Muscle of back (tissue), 11 donors: ENCODE measurements around the gene PRCP. TPM values are rescaled to one million over a fixed set of nuclear protein-coding genes. Genes with fewer than 3 reads are reported as not detected.

Experiments
- DNase-seq, 3 donors: peaks; one replicate each; pipeline versions ENCODE4 v3.0.0 to v3.0.0-alpha.2; 2013
- polyA plus RNA-seq, 10 donors: library from polyadenylated mRNA; unstranded; fragments of 120-200 nt; gene quantifications; one replicate each; pipeline ENCODE4 v1.2.1, GENCODE V29; 2013; ENCODE audit not compliant: insufficient read length in 10 of 10

Gene PRCP
- polyA plus RNA-seq, 10 donors = 86.6 to 138 (median 117) TPM

GRCh38 chr11:82909015-82909640 is 8.9 kb upstream of the PRCP start:
- no peak for DNase-seq

DNA sequence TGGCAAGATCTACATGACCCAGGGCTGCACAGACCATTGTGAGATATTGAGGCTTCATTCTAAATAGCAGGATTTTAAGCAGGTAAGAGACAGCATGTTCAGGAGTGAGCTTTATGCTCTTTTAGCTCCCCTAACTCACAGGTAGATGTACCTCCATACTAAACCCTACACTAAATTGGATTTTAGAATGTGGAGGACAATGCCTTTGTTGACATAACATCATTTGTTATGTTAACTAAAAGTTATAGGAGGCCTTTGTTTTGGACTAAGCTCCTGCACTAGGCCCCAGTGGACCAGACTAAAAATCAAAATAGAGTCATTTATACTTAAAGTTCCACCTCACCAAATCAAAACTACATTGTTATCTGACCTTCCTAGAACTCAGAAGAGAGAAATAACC is 8.1 kb upstream of the PRCP start:
- DNase-seq = no peak

GRCh38 chr11:82907371-82907770 is 7.1 kb upstream of the PRCP start:
- DNase-seq = no peak

- DNase-seq = peak in 1 of 3 donors; percentile 22
Observed at GRCh38 chr11:82906931-82907330, 6.7 kb upstream of the PRCP start.

DNA sequence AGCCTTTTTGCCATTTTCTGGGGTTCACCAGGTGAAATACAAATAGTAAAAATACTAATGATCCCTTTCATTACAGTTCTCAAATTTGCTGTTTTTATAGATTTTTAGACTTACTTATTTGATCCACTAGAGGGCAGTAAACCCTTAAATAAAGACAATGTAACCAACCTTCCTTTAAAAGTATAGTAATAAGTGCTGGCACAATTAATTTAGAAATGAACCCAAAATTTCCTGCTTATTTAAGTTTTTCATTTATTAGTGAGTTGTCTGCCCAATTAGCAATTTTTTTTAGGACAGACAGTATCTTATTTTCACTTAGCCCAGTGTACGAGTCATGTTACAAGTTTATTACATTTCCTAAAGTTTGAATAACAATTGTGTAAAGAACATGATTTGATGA is 6.0 kb upstream of the PRCP start:
- DNase-seq = peak in 2 of 3 donors; percentile 18 to 48

DNA sequence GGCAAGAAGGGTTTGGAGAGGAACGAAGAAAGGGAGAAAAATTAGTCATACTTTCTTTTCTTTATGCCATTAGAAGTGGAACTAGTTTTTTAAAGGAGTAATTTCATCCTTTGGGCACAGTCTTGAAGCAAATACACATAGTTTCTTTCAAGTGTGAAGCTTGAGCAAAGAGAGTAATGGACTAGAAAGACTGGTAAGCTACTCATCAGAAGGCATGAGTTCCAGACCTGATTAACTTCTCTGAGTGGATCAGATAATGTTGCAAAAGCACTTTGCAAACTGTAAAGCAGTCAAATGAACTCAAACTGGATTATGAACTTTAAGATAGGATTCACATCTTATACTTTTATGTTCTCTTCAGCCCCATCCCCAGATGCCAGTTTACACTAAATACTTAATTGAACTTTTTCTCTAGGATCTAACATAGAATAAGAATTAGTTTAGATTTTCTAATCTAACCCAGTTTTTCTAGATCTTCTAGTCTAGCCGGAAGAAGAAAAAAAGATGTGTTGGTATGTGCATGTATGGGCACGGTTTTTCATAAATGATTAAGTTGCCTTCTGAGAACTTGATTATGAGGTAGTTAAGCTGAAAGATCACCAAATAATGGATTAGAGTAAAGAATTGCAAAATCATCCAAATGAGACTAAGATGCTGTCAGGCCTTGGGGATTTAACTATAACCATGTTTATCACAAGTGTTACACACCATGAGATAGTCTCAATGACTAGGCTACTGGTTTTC is 3.8 kb upstream of the PRCP start:
- DNase-seq = no peak

DNA sequence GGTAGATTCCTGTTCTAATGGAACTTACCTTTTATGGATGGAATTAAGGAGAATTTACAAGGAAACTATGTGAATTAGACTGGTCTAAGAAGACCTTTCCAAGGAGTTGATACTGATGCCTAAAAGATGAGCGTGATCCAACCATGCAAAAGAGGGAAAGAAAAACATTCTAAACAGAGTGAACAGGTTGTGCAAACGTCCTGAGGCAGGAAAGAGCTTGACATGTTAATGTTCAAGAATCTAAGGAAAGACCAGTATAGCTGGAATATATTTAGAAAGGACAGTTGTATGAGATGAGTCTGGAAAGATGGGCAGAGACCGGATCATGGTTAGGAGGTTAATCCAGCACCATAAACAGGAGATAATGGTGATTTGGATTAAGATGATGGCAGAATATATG is 2.6 kb upstream of the PRCP start:
- DNase-seq = no peak

- no peak for DNase-seq
Observed at GRCh38 chr11:82901922-82902485, 1.8 kb upstream of the PRCP start.

- peak; percentile 97 to 98 (median 97) for DNase-seq
Observed at GRCh38 chr11:82901165-82901921, 1.1 kb upstream of the PRCP start, which contains the start of gene DDIAS. Gene DDIAS (plus strand): TSS chr11:82901736. CDS start chr11:82914739, 13,003 bp downstream.

DNA sequence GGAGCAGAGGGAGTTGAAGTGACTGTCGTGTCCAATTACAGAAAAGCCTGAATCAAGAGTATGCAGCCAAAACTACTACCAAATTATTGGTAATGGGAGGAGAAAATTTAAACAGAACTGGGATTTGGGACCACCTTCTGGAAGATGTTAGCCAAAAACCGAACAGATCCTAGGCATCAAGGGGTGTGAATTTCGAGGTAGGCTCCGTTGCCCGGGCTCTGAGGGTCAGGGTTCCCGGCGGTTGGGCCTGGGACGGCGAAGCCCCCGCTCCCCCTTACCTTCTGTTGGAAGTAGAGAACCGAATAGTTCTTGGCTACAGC is 313 bp downstream of the PRCP start:
- no peak for DNase-seq

DNA sequence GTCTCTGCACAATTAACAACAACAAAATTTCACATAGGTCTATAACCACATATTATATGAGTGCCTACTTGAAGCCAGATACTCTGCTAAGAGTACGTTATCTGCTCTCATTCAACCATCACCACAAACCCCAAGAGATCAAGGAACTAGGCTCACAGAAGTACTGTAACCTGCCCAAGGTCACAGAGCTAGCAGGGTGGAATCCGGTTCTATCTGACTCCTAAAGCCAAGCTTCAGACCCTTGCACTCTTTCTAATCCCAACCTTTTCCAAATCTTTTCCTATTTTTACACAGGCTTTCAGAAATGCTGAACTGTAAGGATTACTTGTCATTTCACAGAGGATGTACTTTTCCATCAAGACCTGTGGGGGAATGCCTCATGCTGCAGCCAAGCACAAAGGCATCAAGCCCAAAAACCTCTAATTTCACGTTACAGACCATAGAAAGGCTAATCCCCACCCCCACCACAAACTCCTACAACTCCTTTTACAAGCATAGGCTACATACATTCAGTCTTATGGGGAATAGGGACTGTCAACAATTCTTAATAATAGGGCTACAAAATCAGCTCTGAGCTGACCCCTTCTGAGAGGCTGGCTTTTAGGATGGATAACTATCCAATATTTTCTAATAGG is 927 bp downstream of the PRCP start:
- DNase-seq = peak in 1 of 3 donors; percentile 30

- no peak for DNase-seq
Observed at GRCh38 chr11:82898241-82898640, 2.0 kb downstream of the PRCP start.

GRCh38 chr11:82896183-82896582 is 4.0 kb downstream of the PRCP start:
- no peak for DNase-seq

GRCh38 chr11:82895437-82896091 is 4.7 kb downstream of the PRCP start:
- DNase-seq = peak in 1 of 3 donors; percentile 3

- no peak for DNase-seq
Observed at GRCh38 chr11:82892611-82893169, 7.5 kb downstream of the PRCP start.

DNA sequence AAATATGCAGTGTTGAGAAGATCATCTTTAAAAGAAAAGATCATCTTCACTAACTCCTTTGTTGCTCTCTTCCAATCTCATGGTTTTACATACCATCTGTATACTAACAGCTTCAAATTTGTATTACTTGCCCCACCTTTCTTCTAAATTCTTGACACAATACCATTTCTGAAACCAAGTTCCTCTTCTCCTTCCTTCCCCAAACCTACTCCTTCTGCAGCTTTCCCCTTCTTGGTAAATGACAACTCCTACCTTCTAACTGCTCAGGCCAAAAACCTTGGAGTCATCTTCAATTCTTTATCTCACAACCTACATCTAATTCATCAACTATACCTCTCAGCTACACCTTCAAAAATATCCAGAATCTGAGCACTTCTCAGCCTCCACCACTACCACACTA is 9.3 kb downstream of the PRCP start:
- DNase-seq = no peak

DNA sequence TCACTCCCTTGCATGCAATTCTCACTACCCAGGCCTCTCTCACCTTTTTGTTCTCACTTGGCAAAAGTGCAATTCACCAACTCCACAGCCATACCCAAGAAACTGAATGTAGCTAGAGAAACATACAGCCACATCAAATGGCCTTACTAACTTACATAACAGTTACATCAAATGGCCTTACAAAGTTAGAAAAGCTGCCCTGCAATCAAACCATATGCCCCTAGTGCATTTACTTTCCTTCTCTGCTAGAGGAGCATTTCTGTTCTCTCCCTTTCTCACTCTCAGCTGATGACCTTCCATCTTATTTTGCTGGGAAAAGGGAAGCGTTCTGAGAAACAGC is 10.3 kb downstream of the PRCP start:
- peak in 1 of 3 donors; percentile 3 for DNase-seq

GRCh38 chr11:82889133-82890001 is 10.9 kb downstream of the PRCP start:
- peak in 1 of 3 donors; percentile 10 for DNase-seq

DNA sequence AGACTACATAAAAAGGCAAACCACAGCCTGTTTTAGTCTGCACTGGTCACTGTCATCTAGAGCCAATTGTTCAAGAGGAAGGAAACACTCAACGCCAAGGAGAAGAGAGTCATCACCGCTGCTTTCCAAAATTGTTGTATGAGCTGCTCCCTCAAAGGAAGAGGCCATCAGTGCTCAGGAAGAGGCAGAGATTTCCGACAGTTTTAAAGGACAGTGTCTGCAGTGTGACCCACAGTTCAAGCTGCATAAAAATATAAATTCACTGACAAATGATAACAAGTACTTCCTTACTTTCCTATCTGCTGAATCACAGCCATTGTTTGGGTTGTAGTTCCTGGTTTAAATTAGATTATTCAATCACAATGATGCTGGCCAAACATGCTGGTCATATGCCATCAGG is 16.4 kb downstream of the PRCP start:
- peak in 1 of 3 donors; percentile 18 for DNase-seq
